Inferior parietal cortex (tissue), 1 donor: ENCODE results near the gene SLC25A26.
"Not testable (repeated sequence)": the region's sequence is repeated elsewhere in the genome, so short reads cannot be mapped to it uniquely, and the experiment has no call there.

ENCODE experiments used
- DNase-seq: peaks from one replicate; pipeline ENCODE4 v3.0.0-alpha.2; 2016; ENCODE audit errors: extremely low spot score

Gene SLC25A26

DNA sequence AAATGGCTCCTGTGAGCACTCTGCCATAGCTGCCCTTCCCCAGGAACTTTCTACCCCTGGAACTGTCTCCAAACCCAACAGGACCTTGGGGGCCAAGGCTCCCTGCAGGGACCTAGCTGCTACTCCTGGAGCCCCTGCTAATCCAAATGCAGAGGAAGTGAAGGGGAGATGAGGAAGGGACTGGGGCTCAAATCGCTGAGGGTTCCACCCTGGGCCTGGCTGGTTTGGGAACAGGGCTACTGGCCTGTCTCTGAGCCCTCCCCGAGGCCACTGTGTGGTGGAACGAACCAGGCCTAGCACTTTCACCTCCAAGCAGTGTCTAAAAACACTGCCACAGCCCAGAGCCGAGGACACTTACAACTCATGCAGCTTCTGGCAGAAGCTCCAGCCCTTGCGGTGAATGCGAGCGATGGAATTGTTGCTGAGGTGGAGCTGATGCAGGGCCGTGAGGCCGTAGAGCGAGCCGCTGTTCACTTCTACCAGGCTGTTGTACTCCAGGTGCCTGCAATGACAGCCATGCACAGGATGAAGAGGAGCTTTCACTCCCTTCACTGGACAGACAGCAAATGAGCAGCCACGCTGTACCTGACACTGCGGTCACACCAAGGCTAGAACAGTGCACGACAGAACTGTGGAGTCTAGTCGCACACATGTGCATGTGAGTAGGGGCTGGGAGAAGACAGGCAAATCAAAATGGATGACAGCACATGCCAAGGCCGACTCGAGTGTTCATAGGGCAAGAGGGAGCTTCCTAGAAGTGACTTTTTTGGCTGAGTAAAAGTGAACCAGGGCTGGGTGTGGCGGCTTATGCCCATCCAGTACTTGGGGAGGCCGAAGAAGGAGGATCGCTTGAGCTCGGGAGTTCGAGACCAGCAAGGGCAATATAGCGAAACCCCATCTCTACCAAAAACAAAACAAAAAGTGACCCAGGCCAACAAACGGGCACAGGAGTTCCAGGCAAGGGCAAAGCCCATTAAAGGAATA lies 189.3 kb downstream of the SLC25A26 start:
- no peak for DNase-seq

DNA sequence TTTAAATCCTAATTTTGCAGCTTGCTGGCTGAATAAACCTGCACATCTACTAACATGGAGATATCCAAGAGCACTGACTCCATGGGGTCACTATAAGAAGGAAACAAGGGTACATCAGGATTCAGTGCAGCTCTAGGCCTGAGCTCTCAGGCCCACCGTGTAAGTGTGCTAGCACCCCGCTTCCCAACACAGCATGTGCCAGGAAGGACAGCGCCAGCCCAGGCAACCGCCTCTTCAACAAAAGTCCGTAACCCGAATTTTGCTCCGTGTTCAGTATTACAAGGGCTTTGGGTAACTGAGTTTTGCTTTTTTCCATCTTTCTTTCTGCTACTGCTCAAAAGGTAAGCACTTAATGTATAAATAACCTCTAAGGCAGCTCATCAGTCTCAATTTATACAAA lies 190.2 kb downstream of the SLC25A26 start:
- DNase-seq, result no peak

DNA sequence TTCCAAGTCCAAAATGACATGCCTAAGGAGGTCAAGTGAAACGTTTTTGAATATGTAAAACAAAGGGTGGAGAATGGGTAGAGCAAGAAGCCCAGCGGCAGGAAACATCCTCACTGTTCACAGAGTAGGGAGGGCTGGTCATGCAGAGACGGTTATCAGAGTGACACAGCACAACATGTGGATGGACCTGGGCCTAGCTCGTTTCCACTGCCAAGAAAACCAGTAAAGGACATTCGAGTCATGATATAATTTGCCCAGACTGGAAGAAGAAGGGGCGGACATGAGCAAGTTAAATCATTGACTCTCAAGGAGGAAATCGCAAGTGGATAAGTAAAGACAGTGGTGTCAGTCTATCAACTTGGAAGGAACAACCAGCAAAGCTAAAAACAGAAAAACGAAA lies 190.7 kb downstream of the SLC25A26 start:
- no peak for DNase-seq

DNA sequence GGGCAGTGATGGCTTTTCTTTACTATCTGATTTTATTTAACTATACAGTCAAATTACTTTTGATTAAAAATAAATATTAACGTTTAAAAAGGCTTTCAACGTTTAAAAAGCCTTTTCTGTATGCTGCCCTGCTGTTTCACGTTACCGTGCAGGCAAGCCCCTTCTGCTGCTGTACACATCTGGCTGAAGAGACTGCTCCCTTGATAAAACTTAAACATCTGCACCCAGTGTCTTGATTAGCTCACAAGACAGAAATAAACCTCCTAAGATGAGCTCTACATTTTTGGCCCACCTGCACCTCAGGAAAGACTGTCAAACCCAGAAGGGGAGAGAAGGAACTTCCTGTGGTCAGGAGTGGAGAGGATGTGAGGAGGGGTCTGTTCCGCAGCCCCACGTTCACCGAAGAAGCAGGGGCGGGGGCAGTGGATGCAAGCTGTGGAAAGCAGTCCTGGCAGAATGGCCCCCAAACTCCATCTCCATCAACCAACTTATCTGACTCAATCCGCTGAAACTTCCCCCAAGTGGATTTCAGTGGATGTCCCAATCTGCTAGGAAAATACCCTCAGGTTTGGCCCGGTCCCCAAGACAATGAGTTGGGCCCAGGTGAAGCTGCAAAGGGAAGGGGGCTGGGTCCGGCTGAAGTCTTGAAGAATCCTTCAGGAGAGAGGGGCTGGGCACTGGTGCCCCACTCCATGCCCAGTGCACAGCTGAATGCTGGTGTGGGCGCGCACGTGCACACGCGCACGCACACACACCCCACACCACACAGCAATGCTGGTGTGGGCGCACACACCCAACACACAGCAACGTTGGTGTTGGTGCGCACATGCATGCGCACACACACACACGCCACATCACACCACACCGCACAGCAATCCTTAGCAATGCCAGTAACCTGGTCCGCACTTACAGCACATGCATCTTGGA lies 191.4 kb downstream of the SLC25A26 start:
- DNase-seq, result no peak

DNA sequence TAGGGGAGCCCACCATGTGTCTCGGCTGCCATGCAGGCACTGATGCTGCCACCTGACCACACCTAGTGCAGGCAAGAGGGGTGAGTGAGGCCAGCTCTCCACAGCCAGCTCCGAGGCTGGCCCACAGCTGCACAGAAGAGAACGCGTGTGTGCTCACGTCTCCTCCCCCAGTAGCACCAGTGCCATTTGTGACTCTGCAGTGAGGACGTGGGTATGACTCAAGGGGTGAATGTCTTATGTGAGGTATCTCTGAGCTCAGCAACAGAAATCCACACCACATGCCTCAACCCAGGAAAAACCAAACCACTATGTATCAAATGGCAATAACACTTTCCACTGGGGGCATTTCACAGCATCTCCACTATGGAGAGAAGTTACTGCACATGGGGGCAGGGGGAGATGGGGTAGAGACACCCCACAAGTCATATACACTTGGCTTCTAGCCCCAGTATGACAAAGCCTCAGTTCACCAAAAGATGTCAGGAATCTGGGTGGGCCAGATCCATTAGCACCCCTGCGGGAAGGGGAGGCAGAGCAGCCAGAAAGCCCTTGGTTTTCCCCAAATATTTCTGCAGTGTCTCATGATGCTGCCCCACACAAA lies 192.4 kb downstream of the SLC25A26 start:
- DNase-seq, result no peak

DNA sequence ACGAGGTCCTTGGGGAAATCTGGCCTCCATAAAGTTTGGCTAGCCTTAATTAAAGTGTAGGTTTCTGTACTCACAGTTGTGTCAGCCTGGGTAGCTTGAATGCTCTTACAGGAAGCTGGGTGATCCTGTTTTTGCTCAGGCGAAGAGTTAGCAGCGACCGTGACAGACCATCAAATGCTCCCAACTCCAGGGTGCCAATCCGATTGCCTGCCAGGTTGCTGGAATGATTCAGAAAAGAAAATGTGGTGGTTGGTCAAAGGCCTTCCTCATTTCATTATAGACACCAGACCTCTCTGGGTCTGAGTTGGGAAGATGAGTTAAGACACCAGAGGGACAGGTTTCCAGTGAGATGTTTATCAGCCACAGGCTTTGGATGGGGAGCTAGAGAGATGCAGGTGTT lies 194.0 kb downstream of the SLC25A26 start:
- no peak for DNase-seq

DNA sequence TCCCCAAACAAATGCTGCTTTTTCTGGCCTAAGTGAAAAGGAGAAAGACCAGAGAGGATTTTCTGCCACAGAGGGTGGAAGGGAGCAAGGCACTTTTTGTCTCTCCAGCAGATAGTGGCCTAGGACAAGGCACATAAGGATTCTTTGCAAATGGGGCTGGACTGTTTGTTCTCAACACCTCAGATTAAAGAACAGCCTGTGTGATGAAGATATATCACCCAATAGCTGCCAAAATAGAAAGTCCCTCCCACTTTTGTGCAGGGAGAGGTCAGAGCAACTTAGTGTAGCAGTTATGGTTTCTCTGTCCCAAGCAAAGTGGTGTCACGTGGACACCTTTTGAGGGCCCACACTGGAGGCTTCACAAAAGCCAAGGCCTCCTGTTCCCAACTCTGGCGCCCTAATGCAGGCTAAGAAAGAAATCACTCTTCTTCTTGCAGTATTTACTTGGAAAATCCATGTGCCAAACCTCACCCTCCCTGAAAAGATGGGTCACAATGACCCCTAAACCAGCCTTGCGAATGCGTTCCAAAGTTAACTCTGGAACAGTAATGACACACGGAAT lies 195.1 kb downstream of the SLC25A26 start:
- no peak for DNase-seq

DNA sequence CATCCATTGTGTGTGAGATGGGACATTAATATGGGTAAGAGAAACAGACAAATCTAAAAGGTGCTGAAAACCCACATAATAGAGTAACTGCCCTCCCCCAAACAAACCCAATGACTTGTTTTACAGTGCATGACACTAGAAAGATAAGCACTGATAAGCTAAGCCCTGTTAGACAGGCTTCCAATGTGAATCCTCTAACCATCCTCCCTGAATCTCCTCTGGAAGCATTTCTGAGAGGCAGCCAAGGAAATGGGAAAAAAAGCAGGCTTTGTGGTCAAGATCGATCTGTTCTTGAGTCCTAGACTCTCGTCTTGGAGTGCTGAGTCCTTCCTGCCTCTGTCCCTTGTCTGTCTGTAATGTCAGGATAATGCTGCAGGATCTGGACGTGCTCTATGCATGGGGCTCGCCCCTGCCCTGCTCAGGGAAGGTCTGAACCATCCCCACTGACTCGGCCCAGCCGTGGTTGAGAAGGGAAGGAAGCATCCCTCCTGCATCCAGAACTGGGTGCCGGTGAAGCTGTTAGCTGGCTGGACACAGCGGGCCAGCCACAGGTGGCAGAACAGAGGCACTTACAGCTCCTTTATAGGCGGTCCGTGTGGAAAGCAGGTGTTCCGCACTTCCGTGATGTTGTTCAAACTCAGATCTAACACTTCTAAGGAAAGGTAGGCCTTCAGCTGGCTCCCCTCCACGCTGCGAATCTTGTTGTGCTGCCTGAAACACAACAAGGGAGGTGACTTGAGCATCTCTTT lies 195.9 kb downstream of the SLC25A26 start:
- DNase-seq, result no peak

DNA sequence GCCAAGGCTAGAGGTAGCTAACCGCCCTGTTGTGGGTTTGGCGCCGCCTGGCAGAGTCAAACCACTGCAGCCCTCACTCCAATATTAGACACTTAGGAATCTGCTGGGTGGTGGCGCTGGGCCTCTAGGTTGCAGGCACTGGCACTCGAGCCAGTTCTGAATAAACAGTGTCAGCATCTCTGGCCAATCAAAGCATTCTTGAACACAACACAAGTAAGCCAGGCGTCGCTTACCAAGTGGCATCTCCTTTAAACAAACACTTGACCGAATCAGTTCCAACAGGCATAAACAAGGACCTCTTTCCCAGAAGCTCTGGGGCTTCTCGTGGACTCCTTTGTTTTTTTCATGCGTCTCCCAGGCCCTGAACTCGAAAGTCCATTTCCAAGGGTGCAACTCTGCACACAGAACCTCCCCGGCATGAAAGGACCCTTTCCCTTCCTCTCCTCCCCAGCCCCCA lies 197.7 kb downstream of the SLC25A26 start:
- peak; percentile 63 for DNase-seq

DNA sequence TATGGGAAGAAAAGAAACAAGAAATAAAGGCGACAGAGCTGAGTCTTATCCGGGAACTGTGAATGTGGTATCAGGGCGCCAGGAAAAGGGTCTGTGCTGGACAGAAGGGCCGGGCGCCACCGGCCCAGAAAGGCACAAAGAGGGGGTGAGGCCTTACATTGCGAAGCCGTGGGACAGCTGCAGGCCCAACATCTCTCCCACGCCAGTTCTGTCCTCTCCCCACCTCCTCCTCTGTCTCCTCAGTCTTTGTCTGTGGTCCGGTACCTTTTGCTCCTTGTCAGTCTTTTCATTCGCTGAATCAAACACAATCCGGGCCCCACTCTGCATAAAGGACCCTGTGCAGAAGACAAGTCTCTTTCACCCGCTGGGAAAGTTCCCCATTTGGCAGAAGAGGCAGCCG lies 198.2 kb downstream of the SLC25A26 start:
- DNase-seq, result no peak

DNA sequence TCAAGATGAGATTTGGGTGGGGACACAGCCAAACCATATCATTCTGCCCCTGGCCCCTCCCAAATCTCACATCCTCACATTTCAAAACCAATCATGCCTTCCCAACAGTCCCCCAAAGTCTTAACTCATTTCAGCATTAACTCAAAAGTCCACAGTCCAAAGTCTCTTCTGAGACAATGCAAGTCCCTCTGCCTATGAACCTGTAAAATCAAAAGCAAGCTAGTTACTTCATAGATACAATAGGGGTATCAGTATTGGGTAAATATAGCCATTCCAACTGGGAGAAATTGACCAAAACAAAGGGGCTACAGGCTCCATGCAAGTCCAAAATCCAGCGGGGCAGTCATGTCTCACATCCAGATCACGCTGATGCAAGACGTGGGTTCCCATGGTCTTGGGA lies 200.3 kb downstream of the SLC25A26 start:
- not testable (repeated sequence) for DNase-seq

DNA sequence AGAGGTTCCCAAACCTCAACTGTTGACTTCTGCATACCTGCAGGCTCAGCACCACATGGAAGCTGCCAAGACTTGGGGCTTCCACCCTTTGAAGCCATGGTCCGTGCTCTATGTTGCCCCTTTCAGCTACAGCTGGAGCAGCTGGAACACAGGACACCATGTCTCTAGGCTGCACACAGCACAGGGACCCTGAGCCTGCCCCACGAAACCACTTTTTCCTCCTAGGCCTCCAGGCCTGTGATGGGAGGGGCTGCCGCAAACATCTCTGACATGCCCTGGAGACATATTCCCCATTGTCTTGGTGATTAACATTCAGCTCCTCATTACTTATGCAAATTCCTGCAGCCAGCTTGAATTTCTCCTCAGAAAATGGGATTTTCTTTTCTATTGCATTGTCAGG lies 201.1 kb downstream of the SLC25A26 start:
- DNase-seq, result not testable (repeated sequence)

DNA sequence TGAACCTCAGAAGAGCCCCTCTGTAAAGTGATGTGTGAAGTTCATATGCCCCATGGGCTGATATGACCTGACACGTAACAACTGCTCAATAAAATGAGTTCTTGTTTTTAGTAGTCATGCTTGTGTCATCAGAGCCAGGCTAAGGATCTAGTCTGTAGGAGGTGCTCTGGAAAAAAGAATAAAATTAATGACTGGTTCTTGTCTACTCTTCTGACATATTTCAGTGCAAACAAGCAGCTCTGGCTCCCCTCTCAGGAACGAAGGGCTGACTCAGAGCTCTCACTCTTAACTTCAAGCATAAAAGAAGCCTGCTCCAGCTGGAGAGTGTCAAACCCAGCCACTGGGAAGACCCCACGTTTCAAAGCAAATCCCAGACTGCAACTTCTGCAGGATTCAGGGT lies 203.0 kb downstream of the SLC25A26 start:
- no peak for DNase-seq

DNA sequence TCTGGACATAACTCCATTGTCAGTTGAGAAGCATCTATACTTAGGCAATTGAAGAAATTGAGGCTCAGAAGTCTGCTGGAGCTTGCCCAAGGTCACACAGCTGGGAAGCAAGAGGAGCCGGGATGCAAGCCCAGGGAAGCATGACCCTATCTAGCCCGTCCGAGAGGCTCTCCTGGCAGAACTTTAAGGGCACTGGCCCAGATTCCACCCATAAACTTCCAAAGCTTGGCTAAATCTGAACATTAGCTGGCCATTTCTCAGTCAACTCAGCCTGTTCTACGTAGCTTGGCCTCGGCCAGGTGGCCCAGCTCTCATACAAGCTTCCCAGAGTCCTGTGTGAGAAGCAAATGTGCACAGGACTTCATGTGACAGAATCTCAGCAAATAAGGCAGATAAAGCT lies 204.2 kb downstream of the SLC25A26 start:
- no peak for DNase-seq

DNA sequence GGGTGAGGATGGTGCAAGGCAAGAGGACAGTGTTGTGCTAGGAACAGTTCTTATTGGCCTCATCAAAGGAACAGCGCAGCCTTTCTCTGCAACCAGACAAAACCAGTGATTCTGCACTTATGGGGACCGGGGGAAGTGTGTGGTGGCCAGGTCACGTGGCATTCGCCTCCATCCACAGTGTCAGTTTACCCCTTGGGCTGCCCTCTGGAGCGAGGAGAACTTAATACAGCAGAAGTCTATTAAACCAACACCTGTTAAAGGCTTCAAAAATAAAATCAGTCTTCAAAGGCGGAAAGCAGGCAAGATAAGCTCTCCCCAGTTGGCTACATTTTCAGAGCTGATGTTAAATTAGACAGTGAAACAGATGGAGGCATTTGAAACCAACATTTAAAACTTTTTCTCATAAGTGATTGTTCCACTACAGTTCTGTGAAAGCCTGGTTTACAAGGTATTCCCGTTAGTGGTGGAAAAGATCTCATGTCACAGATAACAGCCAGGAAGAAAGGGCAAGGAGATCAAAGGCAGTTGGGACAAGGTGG lies 204.8 kb downstream of the SLC25A26 start:
- no peak for DNase-seq

DNA sequence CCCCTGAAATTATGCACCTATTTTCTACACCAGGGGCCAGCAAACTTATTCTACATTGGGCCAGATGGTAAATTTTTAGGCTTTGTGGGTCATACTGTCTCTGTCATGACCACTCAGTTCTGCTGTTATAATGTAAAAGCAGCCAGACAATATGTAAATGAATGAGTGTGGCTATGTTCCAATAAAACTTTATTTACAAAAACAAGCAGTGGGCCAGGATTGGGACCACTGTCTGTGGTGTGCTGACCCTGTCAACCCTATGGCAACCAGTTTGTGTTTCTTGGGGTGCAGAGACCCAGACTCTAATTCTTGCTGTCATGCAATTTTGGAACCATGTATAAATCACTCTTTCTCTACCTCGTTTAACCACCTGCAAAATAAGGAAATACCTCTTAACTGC lies 205.3 kb downstream of the SLC25A26 start:
- no peak for DNase-seq

DNA sequence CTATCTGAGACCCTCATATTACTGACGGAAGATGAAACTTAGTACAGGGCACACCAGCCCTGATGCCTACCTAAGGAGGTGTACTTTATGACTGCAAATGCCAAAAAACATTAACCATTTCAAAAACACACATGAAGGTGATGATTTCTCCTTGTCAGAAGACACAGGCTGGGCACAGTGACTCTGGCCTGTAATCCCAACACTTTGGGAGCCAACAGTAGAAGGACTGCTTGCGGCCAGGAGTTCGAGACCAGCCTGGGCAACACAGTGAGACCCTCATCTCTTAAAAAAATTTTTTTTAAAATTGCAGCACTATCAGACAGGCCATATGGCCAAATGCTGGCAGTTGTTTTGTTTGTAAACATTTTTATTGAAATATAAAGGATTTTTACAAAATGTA lies 206.6 kb downstream of the SLC25A26 start:
- DNase-seq, result no peak

DNA sequence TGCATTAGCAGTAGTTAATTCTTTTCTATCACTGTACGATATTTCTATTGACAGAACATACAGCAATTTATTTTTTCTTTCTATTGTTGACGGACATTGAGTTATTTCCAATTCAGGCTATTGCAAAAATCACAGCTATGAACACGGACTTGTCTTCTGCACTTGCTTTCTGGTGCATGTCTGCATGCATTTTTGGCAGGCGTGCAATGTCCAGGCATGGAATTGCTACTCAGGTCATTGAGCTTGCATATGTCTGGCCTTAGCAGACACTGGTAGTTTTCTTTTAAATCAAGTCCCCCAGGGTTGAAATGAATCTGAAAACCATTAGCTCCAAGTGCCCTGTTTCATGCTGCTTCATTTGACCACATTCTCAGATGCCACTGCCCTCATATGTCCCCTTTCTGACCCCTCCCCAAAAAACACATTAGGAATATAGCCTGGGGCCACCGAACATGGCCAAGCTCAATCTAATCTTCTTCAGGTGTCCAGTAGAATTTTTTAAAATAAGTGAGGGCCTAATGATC lies 207.2 kb downstream of the SLC25A26 start:
- no peak for DNase-seq
